HG02884 (cell line): ENCODE data around the gene CLTCL1.
"Not testable (repeated sequence)": the region's sequence is repeated elsewhere in the genome, so short reads cannot be mapped to it uniquely, and the experiment has no call there.

ENCODE experiments used
- ATAC-seq: cut with Tn5 transposase; IDR thresholded peaks from one replicate; pipeline ENCODE4 v1.9.1; 2021; ENCODE audit warnings: mild to moderate bottlenecking, moderate library complexity; ENCODE audit not compliant: unreplicated experiment

Gene CLTCL1

DNA sequence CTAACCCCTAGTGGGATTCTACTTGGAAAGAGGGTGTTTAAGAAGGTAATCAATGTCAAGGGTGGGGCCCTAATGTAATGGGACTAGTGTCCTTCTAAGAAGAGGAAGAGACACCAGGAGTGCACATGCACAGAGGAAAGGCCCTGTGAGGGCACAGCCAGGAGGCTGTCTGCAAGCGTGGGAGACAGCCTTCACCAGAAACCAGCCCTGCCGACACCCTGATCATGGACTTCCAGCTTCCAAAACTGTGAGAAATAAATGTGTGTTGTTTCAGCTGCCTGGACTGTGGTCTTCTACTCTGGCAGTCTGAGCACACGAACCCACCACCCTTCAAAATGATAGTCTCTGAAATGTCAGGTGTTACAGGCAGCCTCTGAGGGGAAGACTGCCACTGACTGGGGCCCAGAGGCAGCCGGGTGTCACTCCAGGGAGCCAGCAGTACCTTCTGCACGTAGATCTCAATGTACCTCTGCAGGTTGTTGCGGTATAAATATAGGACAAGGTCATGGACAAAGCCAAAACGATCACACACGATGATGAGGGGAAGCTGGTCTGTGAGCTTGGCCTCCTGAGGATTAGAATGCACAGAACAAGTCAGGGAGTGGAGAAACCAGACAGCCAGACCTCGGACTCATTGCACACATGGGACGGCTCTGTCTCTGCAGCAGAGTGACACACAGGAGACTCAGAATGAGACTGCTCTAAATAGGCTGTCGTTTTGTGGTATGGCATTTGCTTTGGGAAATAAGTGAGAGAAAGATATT, 69.1 kb downstream of the CLTCL1 start:
- ATAC-seq = no peak

DNA sequence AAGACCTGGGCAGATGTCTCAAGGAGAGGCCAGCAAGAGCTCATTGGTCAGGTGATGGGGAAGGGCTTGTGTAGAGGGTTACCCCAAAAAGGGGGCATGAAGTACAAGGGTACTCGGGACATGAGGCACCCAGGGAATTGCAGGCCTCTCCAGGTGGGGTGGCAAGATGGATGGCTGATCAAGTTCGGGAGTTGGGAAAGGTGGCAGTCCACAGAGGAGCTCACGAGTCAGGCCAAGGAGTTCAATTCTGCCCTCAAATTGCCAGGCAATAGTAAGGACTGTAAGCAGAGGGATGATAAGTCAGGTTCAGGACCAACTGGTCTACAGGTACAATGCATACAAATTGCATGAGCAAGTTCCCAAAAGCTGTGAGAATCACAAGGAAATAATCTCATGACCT, 70.7 kb downstream of the CLTCL1 start:
- no peak for ATAC-seq

DNA sequence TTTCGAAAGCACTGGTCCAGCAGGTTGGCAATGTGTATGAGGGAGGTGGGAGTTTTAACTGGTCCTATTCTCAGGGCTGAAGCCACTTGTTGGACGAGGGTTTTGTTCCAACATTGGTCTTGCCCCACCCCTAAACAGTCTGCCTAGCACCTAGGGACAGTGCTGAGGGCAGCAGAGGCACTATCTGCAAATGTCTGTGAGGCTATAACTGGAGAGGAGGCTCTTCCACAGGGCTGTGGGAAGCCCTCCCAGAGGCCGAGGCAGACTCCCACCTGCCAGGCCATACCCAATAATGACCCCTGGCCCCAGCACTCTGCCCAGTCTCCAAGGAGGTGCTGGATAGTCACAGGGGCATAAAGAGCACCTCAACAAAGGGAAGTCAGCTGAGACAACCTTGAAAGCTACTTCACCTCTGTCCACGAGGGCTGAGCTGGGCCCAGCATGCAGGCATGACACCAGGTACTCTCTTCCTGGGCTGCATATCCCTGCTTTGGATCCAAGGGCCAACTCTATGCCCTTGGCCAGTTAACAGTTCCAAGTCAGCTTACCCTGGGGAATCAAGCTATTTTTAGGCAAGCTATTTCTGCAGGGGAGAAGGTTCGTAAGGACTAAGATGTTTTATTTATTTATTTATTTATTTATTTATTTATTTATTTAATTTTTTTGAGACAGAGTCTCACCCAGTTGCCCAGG, 72.8 kb downstream of the CLTCL1 start:
- no peak for ATAC-seq

DNA sequence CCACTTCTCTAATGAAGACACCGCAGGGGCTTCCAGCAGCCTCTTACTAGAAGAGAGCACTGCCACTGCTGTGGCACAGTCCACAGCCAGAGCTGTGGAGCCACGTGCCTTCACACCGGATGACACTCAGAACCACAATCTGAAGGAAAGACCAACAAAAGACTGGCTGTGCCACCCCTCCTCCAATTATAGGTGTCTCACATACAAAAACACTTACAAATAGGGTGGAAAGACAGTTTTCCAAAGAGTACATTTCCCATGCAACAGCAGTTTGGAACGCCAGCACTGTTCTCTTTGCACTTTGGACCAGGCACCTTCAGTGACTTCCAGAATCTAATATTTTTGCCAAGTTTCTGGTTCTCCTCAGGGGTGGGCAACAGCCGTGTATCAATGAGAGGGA, 74.9 kb downstream of the CLTCL1 start:
- ATAC-seq = no peak

DNA sequence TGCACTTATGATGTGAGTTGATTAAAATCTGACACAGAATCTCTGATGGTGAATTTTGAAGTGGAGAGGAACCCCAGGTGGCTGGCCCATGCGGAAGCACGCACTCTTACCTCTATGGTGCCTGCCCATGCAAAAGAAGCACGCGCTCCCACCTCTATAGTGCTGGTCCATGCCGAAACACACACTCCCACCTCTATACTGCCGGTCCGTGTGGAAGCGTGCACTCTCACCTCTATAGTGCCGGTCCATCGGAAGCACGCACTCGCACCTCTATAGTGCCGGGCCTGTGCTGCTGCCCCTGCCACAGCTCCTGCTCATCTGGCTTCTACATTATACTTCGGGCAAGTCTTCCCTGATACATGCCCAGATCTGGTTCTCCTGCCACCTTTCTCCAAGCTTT, 76.2 kb downstream of the CLTCL1 start:
- no peak for ATAC-seq

DNA sequence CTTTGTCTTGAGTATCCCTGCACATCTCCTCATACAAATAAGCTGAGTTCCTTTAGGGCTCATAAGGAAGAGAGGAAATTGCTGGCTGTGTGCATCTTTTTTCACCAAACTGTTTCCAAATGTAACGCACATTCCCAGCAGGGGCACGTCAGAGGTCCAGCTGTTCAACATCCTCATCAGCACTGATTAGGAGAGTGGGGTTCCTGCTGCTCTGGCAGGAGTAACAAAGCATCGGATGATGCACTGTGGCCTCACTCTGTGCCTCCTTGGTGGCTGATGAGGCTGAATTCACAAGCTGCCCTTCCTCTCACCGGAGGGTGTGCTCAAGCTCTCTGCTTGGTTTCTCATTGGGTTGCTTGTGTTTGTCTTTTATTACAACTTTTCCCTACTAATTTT, 77.4 kb downstream of the CLTCL1 start:
- ATAC-seq = no peak

DNA sequence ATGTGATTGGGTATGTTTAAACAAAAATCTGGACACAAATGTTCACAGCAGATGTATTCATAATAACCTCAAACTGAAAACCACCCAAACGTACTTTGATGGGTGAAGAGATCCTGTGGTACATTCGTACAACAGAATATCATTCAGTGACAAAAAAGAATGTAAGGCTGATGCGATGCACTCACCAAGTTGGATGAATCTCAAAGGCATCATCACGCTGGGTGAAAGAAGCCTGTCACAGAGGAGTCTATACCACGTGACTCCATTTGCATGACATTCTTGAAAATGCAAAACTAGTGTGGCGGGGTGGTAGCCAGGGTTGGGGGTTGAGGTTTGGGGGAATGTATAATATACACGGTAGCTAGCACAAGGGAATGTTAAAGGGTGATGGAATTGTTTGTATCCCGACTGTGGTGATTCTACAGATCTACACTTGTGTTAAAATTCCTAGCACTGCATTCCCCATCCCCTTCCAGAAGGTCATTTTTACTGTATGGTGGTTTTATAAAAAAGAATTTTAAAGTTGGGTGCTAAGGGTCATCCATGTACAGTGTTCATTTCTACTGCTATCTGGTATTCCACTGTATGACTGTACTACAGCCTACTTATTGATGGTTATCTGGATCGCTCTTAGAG, 78.0 kb downstream of the CLTCL1 start:
- ATAC-seq = no peak

DNA sequence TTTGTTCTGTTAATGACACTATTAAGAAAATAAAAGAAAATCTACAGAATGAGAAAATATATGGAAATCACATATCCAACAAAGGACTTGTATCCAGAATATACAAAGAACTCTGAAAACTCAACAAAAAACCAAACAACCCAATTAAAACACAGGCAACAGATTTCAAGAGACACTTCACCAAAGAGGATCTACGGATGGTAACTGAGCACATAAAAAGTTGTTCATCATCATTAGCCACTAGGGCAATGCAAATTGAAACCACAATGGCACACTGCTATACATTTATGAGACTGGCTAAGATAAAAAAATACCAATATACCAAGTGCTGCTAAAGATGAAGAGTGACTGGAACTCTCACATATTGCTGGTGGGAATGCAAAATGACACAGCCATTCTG, 78.5 kb downstream of the CLTCL1 start:
- ATAC-seq = no peak

DNA sequence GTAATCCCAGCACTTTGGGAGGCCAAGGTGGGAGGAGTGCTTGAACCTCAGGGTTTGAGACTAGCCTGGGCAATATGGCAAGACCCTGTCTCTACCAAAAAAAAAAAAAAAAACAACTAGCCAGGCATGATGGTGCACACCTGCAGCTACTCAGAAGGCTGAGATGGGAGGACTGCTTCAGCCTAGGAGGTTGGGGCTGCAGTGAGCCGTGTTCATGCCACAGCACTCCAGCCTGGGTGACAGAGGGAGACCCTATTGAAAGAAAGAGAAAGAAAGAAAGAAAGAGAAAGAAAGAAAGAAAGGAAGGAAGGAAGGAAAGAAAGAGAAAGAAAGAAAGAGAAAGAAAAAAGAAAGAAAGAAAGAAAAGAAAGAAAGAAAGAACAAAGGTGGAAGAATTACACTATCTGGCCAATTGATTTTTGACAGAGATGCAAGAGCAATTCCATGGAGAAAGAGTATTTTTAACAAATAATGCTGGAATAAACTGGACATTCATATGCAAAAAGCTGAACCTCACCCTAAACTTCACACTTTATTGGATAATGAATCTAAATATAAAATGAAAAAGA, 79.1 kb downstream of the CLTCL1 start:
- no peak for ATAC-seq

DNA sequence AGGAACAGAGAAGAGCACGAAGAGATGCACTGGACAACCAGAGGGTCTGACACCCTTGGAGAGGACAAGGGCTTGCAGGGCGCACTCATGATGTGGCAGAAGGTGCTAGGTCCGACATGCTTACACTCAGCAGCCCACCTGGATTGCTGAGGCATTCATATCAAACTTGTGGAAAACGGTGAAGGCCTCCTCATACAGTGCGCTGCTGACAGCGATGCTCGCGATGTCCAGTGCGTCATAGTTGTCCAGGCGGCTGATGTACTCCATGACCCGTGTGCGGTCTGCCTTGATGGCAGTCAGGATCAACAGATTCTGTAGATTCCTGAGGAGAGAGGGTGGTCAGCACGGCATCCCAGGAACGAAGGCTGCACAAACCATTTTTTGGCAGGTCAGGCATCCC, 81.3 kb downstream of the CLTCL1 start:
- ATAC-seq = no peak

DNA sequence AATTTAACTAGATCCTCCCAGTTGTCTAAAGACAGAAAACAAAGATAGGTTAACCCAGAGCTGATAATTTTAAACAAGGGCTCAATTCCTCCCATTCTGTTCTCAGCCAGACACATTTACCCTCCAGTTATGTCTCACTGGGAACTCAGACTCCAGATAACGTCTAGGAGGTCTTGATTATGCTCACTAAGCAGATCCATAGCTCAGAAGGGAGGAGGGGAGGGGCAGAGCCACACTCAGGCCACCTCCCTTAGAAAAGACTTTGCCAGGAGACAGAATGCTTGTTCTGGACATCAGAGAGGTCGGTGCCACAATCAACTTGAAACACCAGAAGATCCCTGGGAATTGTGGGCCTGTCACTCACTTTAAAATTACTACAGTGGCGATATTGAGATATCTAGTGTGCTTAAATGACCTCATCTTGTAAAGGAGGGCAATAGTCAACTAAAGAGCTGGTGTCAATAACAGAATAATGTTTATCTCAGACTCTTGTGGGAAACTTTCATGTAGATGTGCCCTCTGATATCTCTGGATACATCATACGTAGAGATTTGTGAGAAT, 83.2 kb downstream of the CLTCL1 start:
- ATAC-seq = no peak

DNA sequence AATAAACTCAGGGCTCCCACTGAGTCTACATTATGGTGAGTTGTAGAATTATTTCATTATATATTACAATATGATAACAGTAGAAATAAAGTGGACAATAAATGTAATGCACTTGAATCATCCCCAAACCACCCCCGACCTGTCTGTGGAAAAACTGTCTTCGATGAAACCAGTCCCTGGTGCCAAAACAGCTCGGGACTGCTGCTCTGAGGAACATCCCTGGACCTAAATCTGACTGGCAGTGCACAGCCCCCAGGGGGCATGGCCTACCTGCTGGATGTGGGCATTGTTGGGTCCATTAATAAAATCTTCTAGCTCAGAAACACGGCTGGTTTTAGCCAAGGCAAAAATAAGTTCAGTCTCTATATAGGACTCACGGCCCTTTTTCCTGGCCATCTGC, 83.6 kb downstream of the CLTCL1 start:
- ATAC-seq = no peak

DNA sequence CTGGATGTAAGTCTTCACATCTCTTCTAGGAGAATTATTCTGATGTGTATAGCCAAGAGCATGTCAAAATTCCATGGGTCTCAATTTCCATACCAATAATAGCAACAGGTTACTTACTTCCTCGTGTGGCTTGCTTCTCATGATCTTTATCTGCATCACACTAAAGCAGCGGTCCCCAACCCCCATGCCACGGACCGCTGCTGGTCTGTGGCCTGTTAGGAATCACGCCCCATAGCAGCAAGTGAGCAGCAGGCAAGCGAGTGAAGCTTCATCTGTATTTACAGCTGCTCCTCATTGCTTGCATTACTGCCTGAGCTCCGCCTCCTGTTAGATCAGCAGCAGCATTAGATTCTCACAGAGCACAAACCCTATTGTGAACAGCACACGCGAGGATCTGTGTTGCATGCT, 84.1 kb downstream of the CLTCL1 start:
- no peak for ATAC-seq

DNA sequence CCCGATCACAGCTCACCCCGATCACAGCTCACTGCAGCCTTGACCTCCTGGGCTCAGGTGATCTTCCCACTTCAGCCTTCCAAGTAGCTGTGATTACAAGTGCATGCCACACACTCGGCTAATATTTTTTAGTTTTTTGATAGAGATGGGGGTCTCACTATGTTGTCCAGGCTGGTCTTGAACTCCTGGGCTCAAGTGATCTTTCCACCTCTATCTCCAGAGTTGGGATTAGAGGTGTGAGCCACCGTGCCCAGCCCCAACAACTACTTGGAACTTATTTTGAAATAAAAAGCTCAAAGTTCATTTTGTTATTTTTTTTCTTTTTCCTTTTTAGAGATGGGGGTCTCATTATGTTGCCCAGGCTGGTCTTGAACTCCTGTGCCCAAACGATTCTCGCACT, 85.2 kb downstream of the CLTCL1 start:
- ATAC-seq = no peak

DNA sequence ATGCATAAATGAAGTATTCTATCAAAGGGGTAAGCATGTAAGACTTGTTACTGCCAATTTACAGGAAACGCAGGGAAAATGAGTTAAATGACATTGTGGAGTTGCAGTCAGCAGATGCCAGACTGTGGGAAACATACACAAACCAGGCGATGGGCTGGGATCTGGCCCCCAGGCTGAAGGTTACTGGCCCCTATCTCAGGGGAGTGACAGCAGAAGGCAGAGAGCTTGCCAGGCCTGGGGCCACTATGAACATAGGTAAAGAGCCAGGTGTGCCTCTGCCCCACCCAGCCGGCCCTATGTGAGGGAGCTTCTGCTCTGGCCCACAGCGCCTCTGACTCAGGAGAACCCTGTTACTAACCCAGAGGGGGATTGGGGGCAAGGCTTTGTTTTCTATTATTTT, 86.9 kb downstream of the CLTCL1 start:
- ATAC-seq = no peak

DNA sequence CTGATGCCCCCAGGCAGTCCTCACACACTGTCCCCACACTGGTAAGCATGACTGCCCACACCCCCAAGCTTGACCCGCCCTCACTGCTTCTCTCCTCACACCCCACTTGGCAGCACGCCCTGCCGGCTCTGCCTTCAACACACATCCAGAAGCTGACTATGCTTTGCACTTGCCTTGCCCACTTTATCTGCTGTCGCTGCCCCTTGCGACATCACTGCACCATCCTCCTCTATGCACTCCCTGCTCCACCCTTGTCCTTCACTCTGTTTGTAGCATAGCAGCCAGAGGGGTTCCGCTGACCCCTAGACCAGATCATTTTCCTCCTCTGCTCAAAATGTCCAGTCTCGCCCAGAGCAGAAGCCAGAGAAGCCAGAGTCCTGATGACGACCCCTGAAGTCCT, 87.7 kb downstream of the CLTCL1 start:
- no peak for ATAC-seq

DNA sequence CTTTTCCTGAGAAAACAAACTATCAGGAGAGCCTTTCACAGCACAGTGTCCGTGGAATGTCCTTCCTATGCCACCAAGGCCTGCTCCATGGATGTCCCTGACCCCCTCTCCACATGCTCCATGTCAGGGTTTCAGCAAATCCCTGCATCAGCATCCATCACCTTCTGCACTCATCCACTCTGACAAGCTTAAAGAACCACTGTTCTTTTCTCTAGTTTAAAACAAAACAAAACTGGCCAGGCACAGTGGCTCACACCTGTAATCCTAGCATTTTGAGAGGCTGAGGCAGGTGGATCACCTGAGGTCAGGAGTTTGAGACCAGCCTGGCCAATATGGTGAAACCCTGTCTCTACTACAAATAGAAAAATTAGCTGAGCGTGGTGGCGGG, 88.7 kb downstream of the CLTCL1 start:
- ATAC-seq = not testable (repeated sequence)

DNA sequence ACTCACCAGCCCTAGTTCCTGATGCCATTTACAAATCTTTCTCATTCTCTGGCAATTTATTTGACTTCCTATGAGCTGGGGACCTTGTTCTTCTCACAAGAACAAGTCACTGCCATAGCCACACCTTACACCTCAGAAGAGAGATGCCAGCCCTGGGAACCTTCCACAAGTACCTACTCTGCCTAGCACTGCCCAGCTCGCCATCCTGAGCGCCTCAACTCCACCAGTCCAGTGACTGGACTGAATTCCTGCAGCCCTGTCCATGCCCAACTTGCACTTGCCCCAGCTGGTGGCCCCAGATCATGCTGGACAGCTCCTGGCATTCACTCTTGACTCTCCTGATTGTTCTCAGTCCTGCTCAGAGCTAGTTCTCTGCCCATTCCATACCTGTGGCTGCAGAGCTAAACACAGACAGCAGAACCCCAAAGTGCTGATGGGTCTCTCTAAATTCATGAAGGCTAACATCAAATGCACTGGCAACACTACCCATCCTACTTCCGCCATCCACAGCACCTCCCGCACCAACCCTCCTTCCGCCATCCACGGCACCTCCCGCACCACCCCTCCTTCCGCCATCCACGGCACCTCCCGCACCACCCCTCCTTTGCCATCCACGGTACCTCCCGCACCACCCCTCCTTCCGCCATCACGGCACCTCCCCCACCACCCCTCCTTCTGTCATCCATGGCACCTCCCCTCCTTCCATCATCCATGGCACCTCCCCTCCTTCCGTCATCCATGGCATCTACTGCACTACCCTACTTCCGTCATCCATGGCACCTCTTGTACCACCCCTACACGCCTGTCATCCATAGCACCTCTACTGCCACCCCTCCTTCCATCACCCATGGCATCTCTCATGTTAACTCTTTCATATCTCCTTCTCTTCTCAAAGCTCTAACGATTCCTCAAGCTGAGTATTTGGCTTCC, 89.4 kb downstream of the CLTCL1 start:
- ATAC-seq = no peak

DNA sequence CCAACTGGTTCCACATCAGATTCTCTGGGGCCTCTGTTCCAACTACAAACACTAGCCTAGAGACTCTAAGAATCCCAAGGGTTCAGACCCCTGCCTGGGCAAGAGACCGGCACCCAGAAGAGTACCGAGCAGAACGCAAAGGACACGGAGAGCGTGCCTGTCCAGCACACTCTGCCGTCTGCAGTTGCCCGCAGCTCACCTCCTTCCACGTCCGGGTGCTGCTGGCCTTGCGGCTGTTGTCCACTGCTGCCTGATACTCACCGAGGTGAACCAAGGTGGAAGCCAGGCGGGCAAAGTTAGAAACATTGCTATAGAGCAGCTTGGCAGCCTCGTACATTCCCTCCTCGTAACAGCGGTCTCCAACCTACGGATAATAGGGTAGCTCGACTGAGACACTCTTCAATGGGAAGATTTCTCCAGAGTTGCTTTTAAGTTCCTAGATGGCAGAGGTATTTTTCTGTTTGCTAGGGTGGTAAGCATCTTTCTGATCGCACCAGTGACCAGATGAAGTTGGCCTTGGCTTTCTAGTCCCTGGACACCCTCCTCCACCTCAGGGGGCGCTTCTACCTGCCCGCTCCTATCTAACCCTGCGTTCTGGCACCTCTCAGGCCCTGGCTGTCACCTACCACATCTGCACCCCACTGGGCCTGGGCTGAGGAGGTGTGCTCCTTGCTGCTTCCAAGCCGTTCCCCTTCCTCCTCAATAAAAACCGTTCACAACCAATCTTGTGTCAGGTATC, 90.2 kb downstream of the CLTCL1 start:
- ATAC-seq = no peak

DNA sequence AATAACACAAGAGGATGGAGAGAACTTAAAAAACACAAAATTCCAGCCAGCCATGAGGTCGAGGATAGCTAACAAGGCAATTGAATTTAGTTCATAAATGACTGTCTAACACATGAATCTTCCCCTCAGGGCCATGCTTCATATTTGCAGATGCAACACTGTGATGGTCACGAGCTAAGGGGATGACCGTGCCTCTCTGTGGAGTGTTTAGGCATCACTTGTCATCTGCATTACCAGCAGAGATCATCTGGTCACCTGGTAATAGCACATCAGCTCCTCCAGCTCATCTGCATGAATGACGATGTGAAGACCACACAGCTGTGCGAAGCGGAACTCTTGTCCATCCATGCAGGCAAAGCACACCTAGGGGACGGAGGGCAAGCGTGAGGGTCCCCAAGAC, 92.0 kb downstream of the CLTCL1 start:
- ATAC-seq = no peak
